Psoas muscle (tissue), 8 donors: Measurements from ENCODE around the gene LGALS8. TPM values are rescaled to one million over a fixed set of nuclear protein-coding genes. Genes with fewer than 3 reads are reported as not detected.
"Not testable (repeated sequence)": the region's sequence is repeated elsewhere in the genome, so short reads cannot be mapped to it uniquely, and the experiment has no call there.

Experiments
- ATAC-seq, 4 donors: fragments of 200-7000 bp; cut with Tn5 transposase; one replicate each; pipeline ENCODE4 v1.9.1; 2020; ENCODE audit warnings: moderate library complexity in 3 of 4, mild to moderate bottlenecking in 2 of 4
- DNase-seq, 2 donors: peaks; one replicate each; pipeline ENCODE4 v3.0.0-alpha.2; 2020
- H3K27ac ChIP-seq: fragments of 200-600 bp; one replicate; pipeline ENCODE4 v1.8.0; 2022
- H3K27me3 ChIP-seq, 3 donors: fragments of 200-600 bp in 1 of 3; one replicate each; pipeline versions ENCODE4 v1.6.1 to v1.8.0; 2013 to 2022; ENCODE audit warnings: low read length in 2 of 3, mild to moderate bottlenecking in 2 of 3, moderate library complexity in 1 of 3; ENCODE audit not compliant: insufficient read depth in 3 of 3
- H3K36me3 ChIP-seq, 2 donors: fragments of 200-600 bp in 1 of 2; one replicate each; pipeline versions ENCODE4 v1.6.1 to v1.8.0; 2013 to 2022; ENCODE audit warnings: low read depth in 1 of 2, mild to moderate bottlenecking in 1 of 2, moderate library complexity in 1 of 2; ENCODE audit not compliant: insufficient read depth in 1 of 2
- H3K4me1 ChIP-seq: fragments of 200-600 bp; one replicate; pipeline ENCODE4 v1.8.0; 2022
- H3K4me3 ChIP-seq: fragments of 200-600 bp; one replicate; pipeline ENCODE4 v1.8.0; 2022; ENCODE audit warnings: mild to moderate bottlenecking
- H3K9me3 ChIP-seq: fragments of 200-600 bp; one replicate; pipeline ENCODE4 v1.8.0; 2022
- CTCF ChIP-seq: fragments of 200-600 bp; IDR thresholded peaks from one replicate; pipeline ENCODE4 v1.8.0; 2022; ENCODE audit warnings: antibody characterized with exemption
- WGBS, 3 donors: extraction: QIAGEN DNeasy Blood & Tissue Kit; methylation state at CpG; one replicate each; pipeline versions ENCODE4 v1.1.6 to v1.1.7; 2013; 5-methylcytosine and 5-hydroxymethylcytosine counted together
- intact Hi-C, 2 donors: fragments of 100-400 bp; cut with DNase I; formaldehyde crosslinking; loops; one replicate each; pipeline versions ENCODE4 v1.11.0 to v1.14.2; 2022
- polyA plus RNA-seq, 3 donors: library from polyadenylated mRNA; stranded (reverse); fragments of 200-250 nt; gene quantifications; one replicate each; pipeline ENCODE4 v1.2.3, GENCODE V29; 2013
- total RNA-seq, 4 donors: library from RNA; stranded (reverse); fragmentation: NEBNext Ultra II Directional in 2 of 4; extraction: Animal tissue kit (Norgen Biotek cat#: 25700) in 2 of 4; gene quantifications; one replicate each; pipeline versions ENCODE4 v1.2.1 to v1.2.4, GENCODE V29; 2021 to 2023
- donor health status: healthy with polysubstance abuse.
- donor health status: DM: no; HTN: no; CAD: no; lungs with moderate emphysema.
- donor health status: Bipolar disorder and iron deficiency.
- donor health status: healthy.
- donor health status: DM: yes; HTN: yes; CAD: no.
- donor health status: DM: no; HTN: no; CAD: no.
- donor health status: DM: no; HTN: no; CAD: no.
- donor health status: DM: yes; HTN: yes; CAD: no.

The LGALS8 gene
- total and polyA plus RNA-seq, 7 donors: 10.1 to 17.8 (median 12.8) TPM

- H3K27me3 ChIP-seq: peaks cover 0 to 3% (median 0%) of the 10 kb centered on the region in 3 donors
- no peak for TF ChIP-seq CTCF
- ATAC-seq (no peak), DNase-seq (no peak)
- H3K27ac ChIP-seq: no peak overlapping the region
- no peaks in the 10 kb centered on the region for H3K36me3 ChIP-seq
- no peak overlapping the region for H3K4me3 ChIP-seq
- no peaks in the 10 kb centered on the region for H3K4me1 ChIP-seq
- 85 to 87% (median 85%) methylated on average over 6 of the region's 6 CpGs for WGBS, 3 donors
- intact Hi-C loops: no loop called here
- no peaks in the 10 kb centered on the region for H3K9me3 ChIP-seq
Measured at GRCh38 chr1:236501093-236501492, 22.7 kb upstream of the LGALS8 start.

GRCh38 chr1:236502579-236502971 is 21.2 kb upstream of the LGALS8 start:
- intact Hi-C loops: no loop called here
- DNase-seq (no peak), ATAC-seq (no peak)
- Histone ChIP-seq H3K27me3 (peaks cover 0 to 3% (median 0%) of the 10 kb centered on the region in 3 donors), H3K4me3 (no peak overlapping the region), H3K9me3 (no peaks in the 10 kb centered on the region), H3K36me3 (no peaks in the 10 kb centered on the region), H3K4me1 (no peaks in the 10 kb centered on the region), H3K27ac (no peak overlapping the region)
- no peak for TF ChIP-seq CTCF
- WGBS, 3 donors: 11 to 19% (median 12%) methylated on average over 2 of the region's 2 CpGs

- intact Hi-C loops: no loop called here
- peak; percentile 25 to 64 for DNase-seq
- ATAC-seq: no peak
- no peaks in the 10 kb centered on the region for H3K36me3 ChIP-seq
- WGBS, 3 donors: 27 to 36% (median 31%) methylated on average over 14 to 15 of the region's 15 CpGs
- H3K4me3 ChIP-seq: peak overlapping the region; percentile 36
- no peaks in the 10 kb centered on the region for H3K4me1 ChIP-seq
- H3K9me3 ChIP-seq: no peaks in the 10 kb centered on the region
- TF ChIP-seq CTCF: no peak
- no peak overlapping the region for H3K27ac ChIP-seq
- peaks cover 0 to 3% (median 0%) of the 10 kb centered on the region in 3 donors for H3K27me3 ChIP-seq
Measured at GRCh38 chr1:236502972-236503639, 20.7 kb upstream of the LGALS8 start.

- H3K36me3 ChIP-seq, H3K4me1 ChIP-seq, intact Hi-C loops, ATAC-seq, H3K27ac ChIP-seq, DNase-seq, H3K9me3 ChIP-seq, H3K4me3 ChIP-seq, H3K27me3 ChIP-seq: not testable (repeated sequence)
- 82 to 94% (median 84%) methylated on average over 3 of the region's 3 CpGs for WGBS, 3 donors
Measured at GRCh38 chr1:236504338-236504737, 19.4 kb upstream of the LGALS8 start.

- Histone ChIP-seq H3K4me3 (no peak overlapping the region), H3K36me3 (no peaks in the 10 kb centered on the region), H3K27me3 (peaks cover 0 to 3% (median 0%) of the 10 kb centered on the region in 3 donors), H3K27ac (no peak overlapping the region), H3K4me1 (no peaks in the 10 kb centered on the region), H3K9me3 (no peaks in the 10 kb centered on the region)
- ATAC-seq (no peak), DNase-seq (no peak)
- intact Hi-C loops: no loop called here
- 58 to 69% (median 62%) methylated on average over 5 of the region's 5 CpGs for WGBS, 3 donors
- no peak for TF ChIP-seq CTCF
Measured at GRCh38 chr1:236507022-236507700, 16.6 kb upstream of the LGALS8 start.
